Brain microvascular endothelial cell (primary cell): ENCODE measurements around the gene KRTAP1-5.

Experiments
- DNase-seq: peaks from one replicate; pipeline ENCODE4 v3.0.0-alpha.2; 2020
- H3K27ac ChIP-seq: fragments of 250-450 bp; sonication (Bioruptor Pico); 2 replicates; pipeline ENCODE4 v1.5.1; 2020; ENCODE audit warnings: mild to moderate bottlenecking, moderate library complexity
- H3K27me3 ChIP-seq: fragments of 250-450 bp; sonication (Bioruptor Pico); replicated peaks from 2 replicates; pipeline ENCODE4 v1.5.1; 2020; ENCODE audit warnings: mild to moderate bottlenecking
- H3K36me3 ChIP-seq: fragments of 250-450 bp; sonication (Bioruptor Pico); replicated peaks from 2 replicates; pipeline ENCODE4 v1.5.1; 2020; ENCODE audit warnings: mild to moderate bottlenecking
- H3K4me3 ChIP-seq: 2 replicates; pipeline ENCODE4 v1.5.1; 2011; ENCODE audit warnings: low read depth, mild to moderate bottlenecking, control low read depth, low read length, moderate library complexity
- in situ Hi-C: cut with HindIII; loops from 2 replicates; pipeline ENCODE4 v1.10.0; 2017; ENCODE audit warnings: low sequenced_read_pairs, low pct_ligation_motif_present
- TF ChIP-seq, protein P1 (sequence below): IDR thresholded peaks from 2 replicates; pipeline ENCODE4 v1.5.1; 2011; ENCODE audit warnings: low read depth, mild to moderate bottlenecking, moderate library complexity, low read length, control low read depth, inconsistent platforms; ENCODE audit errors: missing control alignments

The KRTAP1-5 gene

DNA sequence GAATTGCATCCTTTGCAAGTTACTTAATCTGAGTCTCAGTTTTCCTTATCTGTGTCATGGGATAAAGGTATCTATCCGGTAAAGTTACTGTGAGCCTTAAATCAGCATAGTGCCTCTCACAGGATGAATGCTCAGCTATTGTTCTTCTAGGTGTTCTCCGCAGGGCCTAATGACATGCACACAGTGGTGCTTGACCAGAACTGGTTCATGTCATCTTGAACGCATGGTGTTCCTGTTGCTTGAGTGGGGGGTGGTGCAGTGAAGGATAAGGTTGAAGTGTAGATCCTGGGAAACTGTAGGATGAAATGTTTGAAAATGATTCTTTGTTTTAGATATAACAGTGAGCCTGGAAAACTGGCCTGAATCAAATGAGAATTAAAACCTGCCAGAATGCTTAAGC lies 46.9 kb downstream of the KRTAP1-5 start:
- Histone ChIP-seq H3K36me3 (no peaks in the 10 kb centered on the region), H3K27me3 (no peaks in the 10 kb centered on the region), H3K27ac (no peak overlapping the region), H3K4me3 (no peak overlapping the region)
- DNase-seq: no peak
- TF ChIP-seq, protein P1, sequence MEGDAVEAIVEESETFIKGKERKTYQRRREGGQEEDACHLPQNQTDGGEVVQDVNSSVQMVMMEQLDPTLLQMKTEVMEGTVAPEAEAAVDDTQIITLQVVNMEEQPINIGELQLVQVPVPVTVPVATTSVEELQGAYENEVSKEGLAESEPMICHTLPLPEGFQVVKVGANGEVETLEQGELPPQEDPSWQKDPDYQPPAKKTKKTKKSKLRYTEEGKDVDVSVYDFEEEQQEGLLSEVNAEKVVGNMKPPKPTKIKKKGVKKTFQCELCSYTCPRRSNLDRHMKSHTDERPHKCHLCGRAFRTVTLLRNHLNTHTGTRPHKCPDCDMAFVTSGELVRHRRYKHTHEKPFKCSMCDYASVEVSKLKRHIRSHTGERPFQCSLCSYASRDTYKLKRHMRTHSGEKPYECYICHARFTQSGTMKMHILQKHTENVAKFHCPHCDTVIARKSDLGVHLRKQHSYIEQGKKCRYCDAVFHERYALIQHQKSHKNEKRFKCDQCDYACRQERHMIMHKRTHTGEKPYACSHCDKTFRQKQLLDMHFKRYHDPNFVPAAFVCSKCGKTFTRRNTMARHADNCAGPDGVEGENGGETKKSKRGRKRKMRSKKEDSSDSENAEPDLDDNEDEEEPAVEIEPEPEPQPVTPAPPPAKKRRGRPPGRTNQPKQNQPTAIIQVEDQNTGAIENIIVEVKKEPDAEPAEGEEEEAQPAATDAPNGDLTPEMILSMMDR: no peak
- in situ Hi-C loops: no loop called here

DNA sequence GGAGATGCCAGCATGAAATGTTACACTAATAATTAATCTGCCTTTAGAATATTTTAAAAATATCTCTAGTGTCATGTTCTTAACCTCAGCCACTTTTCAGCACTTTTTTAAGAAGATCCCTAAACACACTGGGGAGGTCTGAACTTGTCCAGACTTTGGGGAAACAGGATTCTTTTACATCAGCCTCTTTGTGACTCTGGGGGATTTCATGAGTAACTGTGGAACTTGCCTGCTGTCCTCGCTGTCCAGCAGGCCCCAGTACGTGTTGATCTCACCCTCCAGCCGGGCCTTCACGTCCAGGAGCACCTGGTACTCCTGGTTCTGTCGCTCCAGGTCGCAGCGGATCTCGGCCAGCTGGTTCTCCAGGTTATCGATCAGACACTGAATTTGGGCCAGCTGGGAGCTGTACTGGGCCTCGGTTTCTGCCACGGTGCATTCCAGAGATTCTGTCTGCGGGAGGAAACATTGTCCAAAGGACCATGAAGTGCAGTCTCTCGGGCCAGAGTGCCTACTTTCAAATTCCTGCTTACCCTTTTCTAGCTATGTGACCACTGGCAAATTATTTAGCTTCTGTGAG lies 48.3 kb downstream of the KRTAP1-5 start:
- in situ Hi-C loops: no loop called here
- no peaks in the 10 kb centered on the region for H3K36me3 ChIP-seq
- H3K27ac ChIP-seq: no peak overlapping the region
- no peak overlapping the region for H3K4me3 ChIP-seq
- no peak for DNase-seq
- TF ChIP-seq, protein P1: no peak
- no peaks in the 10 kb centered on the region for H3K27me3 ChIP-seq
